M059J (cell line): ENCODE results near the gene SHISA5. TPM values are rescaled to one million over a fixed set of nuclear protein-coding genes. Genes with fewer than 3 reads are reported as not detected.
"Not testable (repeated sequence)": the region's sequence is repeated elsewhere in the genome, so short reads cannot be mapped to it uniquely, and the experiment has no call there.

Experiments
- DNase-seq: peaks from one replicate; pipeline ENCODE4 v3.0.0-alpha.2; 2012; ENCODE audit warnings: low read depth
- total RNA-seq: library from RNA; depleted of rRNA; stranded (reverse); fragments of >200 nt; shearing (Covaris generic); gene quantifications from 2 replicates; pipeline ENCODE4 v1.2.3, GENCODE V29; 2014; rRNA removed

SHISA5 gene, protein sequence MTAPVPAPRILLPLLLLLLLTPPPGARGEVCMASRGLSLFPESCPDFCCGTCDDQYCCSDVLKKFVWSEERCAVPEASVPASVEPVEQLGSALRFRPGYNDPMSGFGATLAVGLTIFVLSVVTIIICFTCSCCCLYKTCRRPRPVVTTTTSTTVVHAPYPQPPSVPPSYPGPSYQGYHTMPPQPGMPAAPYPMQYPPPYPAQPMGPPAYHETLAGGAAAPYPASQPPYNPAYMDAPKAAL
- total RNA-seq: 282 and 311 TPM in 2 replicates

DNA sequence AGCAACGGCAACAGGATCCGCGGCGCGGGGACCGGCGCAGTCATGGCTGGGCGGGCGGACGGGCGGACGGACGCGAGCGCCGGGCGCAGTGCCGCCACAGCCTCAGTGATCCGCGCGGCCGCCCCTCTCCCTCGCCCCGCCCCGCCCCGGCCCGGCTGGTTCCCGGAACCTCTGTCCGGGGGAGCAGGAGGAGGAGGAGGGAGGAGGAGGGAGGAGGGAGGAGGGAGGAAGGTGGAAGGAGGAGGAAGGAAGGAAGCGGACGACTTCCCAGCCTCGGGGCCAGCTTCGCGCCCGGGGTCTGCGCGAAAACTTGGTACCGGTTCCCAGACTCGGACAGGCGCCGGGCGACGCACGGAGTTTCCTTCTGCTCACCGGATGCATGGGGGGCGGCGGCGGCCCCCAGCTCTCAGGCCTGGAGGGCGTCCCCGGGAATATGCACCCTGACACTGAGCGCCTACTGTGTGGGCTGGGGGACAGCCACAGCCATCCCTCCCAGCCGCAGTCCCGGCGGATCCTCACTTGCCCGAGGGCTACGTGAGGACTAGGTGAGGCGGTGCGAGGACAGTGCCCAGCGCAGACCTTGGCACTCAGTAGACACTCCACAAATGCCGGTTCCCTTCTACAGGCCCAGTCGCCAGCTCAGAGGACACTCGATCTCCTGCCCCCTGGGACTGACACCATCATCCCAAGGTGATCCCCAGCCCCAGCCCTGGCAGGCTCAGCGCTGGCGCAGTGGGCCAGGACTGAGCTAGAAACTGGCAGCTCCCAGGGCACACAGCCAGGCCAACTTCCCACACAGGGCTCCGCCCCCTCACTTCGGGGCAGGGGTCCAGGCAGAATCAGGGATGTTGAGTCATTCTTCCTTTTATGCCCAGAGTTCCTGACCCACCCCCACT is at the start of gene SHISA5:
Gene SHISA5, minus strand, starts transcription at position 124 of the 896 bp plus-strand sequence. Its CDS starts 80 bp downstream, at position 44.
- peak; percentile 69 for DNase-seq

DNA sequence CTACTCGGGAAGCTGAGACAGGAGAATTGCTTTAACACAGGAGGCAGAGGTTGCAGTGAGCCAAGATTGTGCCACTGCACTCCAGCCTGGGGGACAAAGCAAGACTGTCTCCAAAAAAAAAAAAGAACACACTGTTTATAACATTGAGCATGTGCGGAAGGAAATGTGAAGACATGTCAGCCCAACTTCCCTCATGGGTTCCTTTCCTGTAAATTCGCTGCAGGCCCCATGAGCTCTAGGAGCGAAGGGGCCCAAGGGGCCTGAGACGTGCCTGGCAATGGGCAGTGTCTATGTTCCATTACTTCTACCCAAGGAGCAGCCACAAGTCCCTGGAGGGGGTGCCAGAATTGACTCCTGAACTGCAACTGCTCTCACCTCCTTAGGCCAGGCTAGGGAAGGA is 49.4 kb upstream of the SHISA5 start:
- no peak for DNase-seq

DNA sequence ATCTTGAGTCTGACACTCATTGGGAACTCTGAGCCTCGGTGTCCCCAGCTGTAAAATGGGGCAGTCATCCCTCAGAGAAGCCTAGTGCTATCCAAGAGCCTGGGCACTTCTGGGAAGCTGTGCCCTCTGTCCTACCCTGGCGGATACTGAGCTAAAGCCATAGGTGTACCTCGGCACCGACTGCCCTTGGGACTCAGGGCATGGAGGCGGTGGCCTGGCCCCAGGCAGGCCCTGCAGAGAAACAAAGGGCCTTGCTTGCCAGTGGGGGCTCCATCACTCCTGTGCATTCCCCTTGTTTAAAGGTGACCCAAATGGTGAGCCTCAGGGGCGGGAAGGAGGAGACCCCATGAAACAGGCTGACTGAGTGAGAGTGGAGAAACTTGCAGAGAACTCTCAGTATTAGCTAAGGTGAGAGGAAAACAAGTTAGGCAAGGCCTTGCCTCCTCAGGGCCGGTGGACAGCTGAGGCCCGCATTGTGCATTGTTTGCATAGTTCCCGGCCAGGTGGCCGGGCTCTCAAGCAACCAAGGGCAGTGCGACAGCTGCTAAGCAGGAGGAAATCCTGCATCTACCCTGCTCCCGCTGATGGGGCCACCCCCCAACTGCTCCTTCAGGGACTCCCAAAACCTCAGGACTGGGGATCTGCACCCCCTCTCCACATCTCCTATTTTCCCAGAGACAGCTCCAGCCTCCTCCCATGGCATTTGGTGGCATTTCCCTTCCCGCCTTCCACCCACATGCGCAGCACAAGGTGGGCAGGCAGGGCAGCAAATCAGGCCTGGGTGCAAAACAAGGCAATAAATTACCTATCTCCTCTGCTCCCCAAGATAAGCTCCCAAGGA is 48.4 kb upstream of the SHISA5 start:
- DNase-seq: no peak

DNA sequence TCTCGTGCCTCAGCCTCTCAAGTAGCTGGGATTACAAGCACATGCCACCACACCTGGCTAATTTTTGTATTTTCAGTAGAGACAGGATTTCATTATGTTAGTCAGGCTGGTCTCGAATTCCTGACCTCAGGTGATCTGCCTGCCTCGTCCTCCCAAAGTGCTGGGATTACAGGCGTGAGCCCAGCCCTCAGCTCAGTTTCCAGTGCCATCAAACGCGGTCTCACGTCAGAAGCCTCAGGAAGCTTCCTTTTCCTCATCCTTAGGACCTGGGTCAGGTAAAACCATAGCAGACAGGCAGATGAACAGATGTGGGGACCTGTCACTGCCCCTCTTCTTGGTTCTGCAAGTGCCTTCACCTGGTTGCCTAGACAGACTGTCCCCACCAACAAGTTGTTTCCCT is 47.7 kb upstream of the SHISA5 start:
- DNase-seq: not testable (repeated sequence)

DNA sequence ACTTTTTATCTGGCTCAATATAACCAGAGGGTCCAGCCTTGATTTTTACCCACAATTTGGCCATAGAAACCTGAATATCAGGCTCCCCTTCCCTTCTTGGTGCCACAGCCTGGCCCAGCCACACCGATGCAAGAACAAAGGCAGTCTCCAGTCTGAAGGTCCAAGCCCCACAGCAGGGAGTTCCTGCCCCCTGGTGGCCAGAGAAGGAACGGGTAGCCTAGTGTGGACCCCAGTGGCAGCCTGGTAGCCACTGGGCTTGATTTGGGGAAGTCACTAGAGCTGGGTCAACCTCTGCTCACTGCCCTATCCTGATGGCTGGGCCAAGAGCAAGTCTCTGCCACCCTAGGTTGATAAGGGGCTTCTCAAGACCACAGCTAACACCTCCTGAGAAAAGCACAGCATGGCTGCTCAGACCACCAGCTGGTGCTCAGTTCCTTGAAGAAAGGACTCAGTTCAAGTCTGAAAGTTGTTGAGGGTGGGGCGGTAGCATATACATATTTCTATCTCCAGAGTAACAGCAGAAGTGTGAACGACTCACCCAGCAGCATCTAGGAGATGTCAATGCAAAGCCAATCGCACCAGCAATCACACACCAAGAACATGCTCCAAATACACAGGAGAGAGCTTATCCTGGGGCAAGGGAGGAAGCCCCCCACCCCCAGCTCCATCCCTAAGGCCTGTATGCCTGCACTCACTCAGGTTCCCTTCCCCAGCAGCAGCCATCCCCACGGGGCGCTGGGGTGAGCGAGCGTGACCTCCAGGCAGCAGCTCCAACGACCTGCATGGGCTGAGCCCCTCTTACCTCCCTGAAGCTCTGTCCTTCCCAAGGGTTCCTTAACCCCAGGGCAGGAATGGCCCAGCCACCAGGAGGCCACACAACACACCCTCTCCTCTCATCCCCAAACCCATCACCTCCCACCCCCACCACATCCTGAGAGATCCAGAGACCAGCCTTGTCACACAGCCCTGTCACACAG is 45.0 kb upstream of the SHISA5 start:
- peak; percentile 64 for DNase-seq

DNA sequence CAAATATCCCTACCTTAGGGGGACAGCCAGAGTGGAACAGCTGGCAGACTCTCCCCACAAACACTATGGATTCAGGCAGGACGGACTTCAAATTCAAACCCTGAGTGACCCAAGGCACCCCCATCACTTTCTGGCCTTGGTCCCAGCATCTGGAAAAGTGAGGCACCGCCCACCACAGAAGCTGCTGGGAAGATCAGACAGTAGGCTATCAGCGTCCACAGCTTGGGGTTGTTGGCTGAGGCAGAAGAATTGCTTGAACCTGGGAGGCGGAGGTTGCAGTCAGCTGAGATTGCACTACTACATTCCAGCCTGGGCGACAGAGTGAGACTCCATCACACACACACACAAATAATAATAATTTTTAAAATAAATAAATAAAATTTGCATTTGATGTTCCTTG is 44.2 kb upstream of the SHISA5 start:
- DNase-seq: no peak

DNA sequence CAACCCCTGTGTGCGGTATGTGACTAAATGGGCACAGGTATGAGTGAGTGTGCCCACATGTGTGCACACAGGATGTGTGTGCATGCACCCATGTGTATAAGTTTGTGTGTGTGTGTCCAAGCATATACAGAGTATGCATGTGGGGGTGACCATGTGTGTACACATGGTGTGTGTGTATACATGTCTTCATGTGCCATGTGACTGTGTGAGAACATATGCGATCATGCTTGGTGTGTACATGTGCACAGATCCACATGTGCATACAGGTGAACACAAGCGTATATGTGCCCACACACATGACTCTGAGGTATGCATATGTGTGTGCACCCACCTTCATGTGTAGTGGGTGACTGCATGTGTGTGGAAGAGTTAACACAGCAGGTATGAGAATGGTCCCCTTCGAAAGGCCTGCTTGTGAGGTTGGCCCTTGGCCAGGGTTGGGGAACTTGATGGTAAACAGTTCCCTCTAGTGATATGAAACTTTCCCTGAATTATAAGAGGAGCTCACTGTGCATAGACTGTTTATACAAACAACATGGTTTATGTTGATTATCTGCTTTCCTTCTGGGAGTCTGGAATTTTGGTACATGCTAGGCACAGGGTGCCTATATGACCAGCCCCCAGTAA is 42.3 kb upstream of the SHISA5 start:
- DNase-seq: no peak

DNA sequence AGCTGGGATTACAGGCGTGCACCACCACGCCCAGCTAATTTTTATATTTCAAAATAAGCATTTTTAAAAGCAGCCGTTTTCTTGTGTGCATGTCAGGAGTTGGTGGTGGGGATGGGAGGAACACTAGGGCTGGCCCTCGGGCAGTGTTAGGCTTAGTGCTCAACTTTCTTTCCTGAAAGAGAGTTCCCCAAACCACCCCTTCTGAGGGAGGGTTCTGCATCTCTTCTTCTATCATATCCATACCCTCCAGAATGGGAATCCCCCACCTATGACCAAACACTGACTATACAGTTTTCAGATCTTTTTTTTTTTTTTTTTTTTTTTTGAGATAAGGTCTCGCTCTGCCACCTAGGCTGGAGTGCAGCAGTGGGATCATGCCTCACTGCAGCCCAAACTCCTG is 40.2 kb upstream of the SHISA5 start:
- DNase-seq: no peak

DNA sequence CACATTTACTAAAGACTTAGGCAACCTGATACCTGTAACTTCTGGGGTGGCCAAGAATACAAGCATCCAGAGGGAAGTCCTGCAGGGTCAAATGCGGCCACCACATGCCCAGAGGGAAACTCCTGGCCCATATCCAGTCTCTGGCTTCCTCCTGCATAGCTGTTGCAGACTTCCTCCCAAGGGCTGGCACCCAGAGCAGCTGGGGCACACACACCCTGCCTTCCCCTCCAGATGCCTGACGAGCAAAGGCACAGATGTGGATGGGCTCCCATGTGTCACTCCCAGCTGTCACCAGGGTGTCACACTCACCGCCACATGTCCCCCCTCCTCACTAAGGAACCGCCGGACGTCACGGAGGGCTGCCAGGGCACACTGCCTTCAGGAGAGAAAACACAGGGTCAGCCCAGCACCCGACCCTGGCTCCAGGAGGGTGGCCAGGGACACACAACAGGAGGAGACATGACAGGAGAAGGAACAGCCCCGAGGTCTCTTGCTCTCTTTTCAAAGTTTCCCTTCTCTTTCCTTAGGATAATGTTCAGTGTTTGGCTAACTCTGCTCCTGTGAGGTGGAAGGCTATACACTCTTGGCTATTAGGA is 39.4 kb upstream of the SHISA5 start:
- DNase-seq: peak; percentile 58

DNA sequence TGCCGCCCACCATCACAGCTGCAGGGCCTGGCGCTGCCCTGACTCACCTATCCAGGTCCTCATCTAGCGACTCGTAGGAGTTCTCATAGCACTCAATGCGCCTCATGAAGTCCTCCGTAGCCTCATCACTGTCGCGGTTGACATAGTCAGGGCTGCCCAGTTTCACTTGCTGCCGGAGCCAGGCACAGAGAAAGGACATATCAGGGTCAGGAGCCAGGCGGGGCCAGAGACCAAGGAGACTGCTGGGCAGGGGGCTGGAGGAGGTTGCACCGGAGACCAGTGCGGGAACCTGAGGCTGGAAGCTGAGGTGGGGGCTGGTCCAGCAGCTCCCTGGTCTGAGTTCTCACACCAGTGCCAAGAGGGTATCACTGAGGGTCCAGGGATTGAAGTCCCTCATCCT is 34.5 kb upstream of the SHISA5 start:
- no peak for DNase-seq

DNA sequence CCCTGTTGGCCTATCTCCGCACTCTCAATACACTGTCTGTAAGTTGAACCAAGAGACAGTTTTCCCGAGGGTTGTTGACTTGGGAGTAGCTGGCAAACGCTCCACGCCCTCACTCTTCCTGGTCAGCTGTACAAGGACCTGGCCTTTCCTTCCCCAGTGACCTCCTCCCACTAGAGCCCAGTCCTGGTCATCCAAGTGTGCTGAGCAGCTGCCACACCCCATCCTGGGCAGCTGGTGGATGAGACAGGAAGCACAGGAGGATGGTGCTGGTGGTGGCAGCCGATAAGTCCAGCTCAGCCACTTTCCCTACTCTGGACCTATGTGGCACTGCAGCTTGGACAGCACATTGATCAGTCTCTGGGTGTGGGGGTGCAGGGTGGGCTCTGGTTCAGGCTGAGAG is 32.8 kb upstream of the SHISA5 start:
- no peak for DNase-seq

DNA sequence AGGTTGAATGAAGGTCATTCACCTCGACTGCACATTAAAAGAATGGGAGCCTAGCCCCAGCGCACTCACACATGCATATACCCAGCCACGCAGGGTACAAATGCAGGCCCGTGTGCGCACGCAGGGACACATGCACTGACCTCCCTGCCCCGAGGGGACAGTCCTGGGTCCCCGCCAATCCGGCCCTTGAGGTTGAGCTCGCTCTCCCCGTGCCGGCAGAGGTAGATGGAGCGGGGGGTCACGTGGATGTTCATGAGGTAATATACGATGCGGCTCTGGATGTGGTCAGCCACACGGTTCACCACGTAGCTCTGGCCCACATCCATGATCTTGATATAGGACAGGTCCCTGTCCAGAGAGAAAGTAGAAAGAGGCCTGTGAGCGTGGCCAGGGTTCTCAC is 32.1 kb upstream of the SHISA5 start:
- DNase-seq: no peak

DNA sequence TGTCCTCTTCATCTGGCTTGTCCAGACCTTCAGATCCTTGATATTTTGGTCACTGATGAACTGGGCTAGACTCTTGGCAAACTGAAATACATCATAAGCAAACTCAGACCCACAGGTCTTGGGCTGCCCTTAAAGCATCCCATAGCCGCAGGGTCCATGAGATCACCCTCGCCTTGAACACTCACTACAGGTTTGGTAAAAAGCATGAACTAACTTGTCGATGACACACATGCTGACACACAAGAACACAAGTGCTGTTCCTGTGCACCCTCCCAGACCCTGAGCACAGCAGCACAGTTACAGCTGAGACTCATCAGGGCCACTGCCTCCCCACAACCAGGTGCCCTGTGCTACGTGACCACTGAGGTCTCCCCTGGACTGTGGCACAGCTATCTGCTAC is 31.6 kb upstream of the SHISA5 start:
- DNase-seq: no peak

DNA sequence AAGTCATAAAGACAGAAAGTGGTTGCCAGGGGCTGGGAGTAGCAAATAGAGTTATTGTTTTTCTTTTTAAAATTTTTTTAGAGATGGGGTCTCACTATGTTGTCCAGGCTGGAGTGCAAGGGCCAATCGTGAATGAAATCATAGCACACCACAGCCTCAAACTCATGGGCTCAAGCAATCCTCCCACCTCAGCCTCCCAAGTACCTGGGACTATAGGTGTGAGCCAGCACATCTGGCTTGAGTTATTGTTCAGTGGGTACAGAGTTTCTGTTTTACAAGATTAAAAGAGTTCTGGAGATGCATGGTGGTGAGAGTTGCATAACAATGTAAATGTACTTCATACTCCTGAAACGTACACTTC is 29.0 kb upstream of the SHISA5 start:
- DNase-seq: no peak

DNA sequence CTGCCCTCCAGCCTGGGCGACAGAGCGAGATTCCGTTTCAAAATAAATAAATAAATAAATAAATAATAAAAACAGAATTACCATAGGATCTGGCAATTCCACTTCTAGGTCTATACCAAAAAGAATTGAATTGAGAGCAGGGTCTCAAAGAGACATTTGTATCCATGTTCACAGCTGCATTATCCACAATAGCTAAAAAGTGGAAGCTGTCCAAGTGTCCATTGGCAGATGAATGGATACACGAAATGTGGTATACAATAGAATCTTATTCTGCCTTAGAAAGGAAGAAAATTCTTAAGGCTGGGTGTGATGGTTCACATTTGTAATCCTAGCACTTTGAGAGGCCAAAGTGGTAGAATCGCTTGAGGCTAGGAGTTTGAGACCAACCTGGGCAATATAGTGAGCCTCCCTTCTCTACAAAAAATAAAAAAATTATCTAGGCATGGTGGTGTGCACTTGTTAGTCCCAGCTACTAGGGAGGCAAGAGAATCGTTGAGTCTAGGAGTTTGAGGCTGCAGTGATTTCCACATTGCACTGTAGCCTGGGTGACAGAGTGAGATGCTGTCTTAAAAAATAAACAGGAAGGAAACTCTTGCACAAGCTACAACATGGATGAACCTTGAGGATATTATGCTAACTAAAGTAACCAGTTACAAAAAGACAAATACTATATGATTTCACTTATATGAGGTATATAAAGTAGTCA is 28.4 kb upstream of the SHISA5 start:
- DNase-seq: no peak

DNA sequence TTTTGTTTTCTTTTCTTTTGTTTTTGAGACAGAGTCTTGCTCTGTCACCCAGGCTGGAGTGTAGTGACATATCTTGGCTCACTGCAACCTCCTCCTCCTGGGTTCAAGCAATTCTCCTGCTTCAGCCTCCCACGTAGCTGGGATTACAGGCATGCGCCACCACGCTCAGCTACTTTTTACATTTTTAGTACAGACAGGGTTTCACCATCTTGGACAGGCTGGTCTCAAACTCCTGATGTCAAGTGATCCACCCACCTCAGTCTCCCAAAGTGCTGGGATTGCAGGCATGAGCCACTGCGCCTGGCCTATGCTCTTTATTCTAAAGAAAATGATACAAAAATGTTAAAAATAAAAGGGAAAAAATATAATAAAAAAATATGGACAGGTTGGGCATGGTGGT is 26.7 kb upstream of the SHISA5 start:
- not testable (repeated sequence) for DNase-seq

DNA sequence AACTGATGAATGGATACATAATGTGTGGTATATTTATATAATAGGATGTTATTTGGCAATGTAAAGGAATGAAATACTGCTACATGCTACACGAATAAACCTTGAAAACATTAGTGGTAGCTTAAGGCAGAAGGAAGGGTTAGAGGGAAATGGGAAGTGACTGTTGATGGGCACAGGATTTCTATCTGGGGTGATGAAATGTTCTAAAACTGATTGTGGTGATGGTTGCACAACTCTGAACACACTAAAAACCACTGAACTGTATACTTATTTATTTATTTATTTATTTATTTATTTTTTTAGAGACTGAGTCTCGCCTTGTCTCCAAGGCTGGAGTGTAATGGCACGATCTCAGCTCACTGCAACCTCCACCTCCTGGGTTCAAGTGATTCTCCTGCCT is 24.8 kb upstream of the SHISA5 start:
- DNase-seq: no peak

DNA sequence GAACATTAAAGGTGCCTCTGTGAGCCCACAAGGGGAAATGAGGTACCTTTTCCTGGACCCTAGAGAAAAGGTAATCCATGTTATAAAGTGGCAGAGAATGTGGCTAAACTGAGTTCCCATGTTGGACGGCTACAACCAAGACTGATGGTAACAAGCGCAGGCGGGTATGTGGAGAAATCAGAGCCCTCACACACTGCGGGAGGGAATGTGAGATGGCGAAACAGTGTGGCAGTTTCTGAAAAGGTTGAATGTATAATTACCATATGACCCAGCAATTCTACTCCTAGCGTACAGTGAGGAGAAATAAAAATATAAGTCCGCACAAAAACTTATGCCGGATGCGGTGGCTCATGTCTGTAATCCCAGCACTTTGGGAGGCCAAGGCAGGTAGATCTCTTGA is 24.1 kb upstream of the SHISA5 start:
- DNase-seq: no peak

DNA sequence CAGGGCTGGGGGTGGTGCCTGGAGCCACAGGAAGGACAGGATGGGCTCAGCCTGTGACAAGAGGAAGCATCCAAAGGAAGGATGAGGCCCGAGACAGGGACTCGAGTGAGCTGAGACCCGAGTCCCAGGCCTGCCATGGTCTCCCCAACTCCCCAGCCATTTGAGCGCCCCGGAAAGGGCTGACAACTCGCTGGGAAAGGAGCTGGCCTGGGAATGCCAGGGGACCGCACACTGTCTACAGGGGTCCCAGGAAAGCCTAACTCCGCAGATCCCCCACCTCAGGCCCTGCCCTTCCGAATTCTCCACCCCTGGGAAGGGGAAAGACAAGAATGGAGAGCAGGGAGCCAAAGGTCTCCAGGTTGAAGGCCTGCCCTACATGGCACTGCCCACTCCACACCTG is 21.0 kb upstream of the SHISA5 start:
- no peak for DNase-seq

DNA sequence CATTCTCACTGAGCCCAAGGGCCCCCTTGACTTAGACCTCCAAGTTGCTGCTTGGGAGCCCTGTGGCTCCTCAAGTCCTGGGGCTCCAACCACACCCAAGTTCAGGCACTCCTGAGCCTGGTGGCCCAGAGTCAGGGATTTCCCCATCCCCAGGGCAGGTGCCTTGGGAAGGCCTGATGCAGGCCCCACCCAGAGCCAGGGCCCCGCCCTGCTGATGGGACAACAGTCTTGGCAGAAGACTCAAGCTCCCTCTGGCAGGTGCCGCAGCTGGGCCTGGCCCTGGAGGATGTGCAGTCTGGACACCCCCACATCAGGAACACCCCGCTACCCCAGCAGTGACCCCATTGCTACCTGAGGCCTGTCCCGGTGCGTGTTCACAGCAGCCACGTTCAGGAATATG is 17.7 kb upstream of the SHISA5 start:
- DNase-seq: no peak
